Measurements from ENCODE around the gene HOXA9.
A peak's percentile ranks its signal among the peaks of the same experiment; 100 is the strongest.

The HOXA9 gene

DNA sequence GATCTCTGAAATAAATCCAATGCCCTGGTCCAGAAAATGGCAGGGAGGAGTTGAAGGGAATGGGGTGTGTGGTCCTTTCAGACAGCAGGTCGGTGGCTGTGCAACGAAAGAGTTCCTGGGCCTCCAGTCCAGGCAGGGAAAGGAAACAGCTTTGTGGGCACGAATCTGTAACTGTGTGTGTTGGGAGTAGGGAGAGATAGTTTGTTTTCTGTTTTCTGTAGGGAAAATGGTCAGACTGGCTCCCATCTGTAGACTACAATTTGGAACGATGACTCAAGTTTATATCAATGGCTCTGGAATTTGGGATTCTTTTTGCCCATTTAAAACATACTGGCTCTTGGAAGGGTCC is 2.6 kb upstream of the HOXA9 start:
- ChIA-PET POLR2A (interaction anchor here (1.4 to 11.2 kb wide), 8 partner anchors 11 to 1312 kb away, joined by 4 to 237 read pairs (median 18); partner anchors contain the start of genes CBX3, HOXA11, HOXA5 and HOXA7), CTCF (interaction anchor here (0.6 to 1.6 kb wide), 6 partner anchors 15 to 1312 kb away, joined by 3 to 5 read pairs (median 4); no protein-coding TSS in a partner anchor)
- TF ChIP-seq ZSCAN30 (tag by site-specific recombination; IDR thresholded peaks at IDR 0.05) (no peak), PRDM1 (tag by site-specific recombination; IDR thresholded peaks at IDR 0.05) (peak; percentile 81)
- peaks cover 20 to 46% of the 10 kb centered on the region in 2 experiments for H3K36me3 ChIP-seq (ENCODE audit: control insufficient read depth in 2 of 2, insufficient read depth in 1 of 2, low read length in 2 of 2)
- H3K27ac ChIP-seq (ENCODE audit: extremely low read depth, low read depth, low read length) = peak overlapping the region; percentile 100
- no peaks in the 10 kb centered on the region for H3K9me3 ChIP-seq (ENCODE audit: control insufficient read depth, insufficient read depth, low read depth, low read length)
- H3K4me3 ChIP-seq (ENCODE audit: low read depth, low read length) = peak overlapping the region; percentile 76
- peaks cover 7% of the 10 kb centered on the region; the same call in 1 of the 2 replicates for H3K4me1 ChIP-seq (ENCODE audit: control insufficient read depth, insufficient read depth, low read length)

DNA sequence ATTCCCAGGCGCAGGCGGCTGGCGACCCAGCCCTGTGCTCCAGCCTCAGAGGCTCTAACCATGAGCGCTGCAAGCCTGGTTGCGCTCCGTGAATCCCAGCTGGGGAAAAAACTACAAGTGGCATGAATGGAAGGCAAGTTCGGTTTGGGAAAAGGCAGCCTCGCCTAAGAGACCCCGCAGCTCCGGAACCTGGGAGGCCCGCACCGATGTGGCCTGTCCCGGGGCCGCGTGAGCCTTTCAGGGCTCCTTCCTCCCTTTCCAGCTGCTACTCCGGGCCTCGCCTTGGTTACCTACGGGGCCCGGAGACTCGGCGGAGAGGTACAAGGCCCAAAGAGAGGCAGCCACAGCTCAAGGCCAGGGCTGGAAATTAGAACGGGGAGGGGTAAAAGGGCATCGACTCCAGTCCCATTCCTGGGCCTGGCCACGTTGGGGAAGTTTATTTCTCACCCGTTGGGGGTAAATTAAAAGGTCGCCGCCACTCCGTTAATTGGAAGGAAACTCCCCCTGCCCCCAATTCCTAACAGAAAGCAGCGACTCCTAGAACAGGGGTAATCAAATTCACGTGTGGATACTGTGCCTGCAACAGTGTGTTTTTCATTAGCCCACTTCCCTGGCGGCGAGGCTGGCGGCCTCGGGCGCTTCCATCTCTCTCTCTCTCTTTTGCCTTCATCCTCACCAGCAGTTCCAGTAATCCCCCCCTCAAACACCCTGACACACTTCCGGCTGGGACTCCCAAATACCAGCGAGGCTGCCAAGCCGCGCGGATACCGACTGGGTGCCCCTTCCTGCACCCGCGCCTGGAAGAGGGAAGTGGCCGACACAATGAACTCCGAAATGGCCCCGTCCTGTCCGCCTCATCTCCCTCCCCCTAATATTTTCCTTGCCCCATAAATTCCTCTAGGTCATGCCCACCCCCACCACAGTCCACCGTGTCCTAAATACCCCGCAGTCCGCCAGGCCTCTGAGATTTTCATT is 1.5 kb upstream of the HOXA9 start:
- peaks cover 27 to 49% of the 10 kb centered on the region in 2 experiments for H3K36me3 ChIP-seq (ENCODE audit: control insufficient read depth in 2 of 2, insufficient read depth in 1 of 2, low read length in 2 of 2)
- H3K4me1 ChIP-seq (ENCODE audit: control insufficient read depth, insufficient read depth, low read length) = peaks cover 7% of the 10 kb centered on the region; the same call in 1 of the 2 replicates
- H3K9me3 ChIP-seq (ENCODE audit: control insufficient read depth, insufficient read depth, low read depth, low read length) = no peaks in the 10 kb centered on the region
- ChIA-PET CTCF (interaction anchor here (0.6 to 1.6 kb wide), 5 partner anchors 11 to 1311 kb away, joined by 3 to 5 read pairs (median 3); no protein-coding TSS in a partner anchor), POLR2A (interaction anchor here (0.5 to 2.5 kb wide), 11 partner anchors 8 to 1305 kb away, joined by 3 to 21 read pairs (median 6); partner anchors contain the start of genes HOXA11 and HOXA5)
- peak overlapping the region; percentile 100 for H3K27ac ChIP-seq (ENCODE audit: extremely low read depth, low read depth, low read length)
- H3K4me3 ChIP-seq (ENCODE audit: low read depth, low read length) = peak overlapping the region; percentile 76
- TF ChIP-seq ZNF623 (tag by site-specific recombination; IDR thresholded peaks at IDR 0.05) = no peak
- TF ChIP-seq ZNF341 (tag by site-specific recombination; IDR thresholded peaks at IDR 0.05; ENCODE audit: low read depth) = peak; percentile 98
- TF ChIP-seq ZNF555 (tag by site-specific recombination; conservative IDR thresholded peaks at IDR 0.05) = no peak; the same call in 1 of the 2 replicates
- no peak for TF ChIP-seq KLF9 (tag by site-specific recombination; IDR thresholded peaks at IDR 0.05; ENCODE audit: low read depth)
- TF ChIP-seq, protein P1, sequence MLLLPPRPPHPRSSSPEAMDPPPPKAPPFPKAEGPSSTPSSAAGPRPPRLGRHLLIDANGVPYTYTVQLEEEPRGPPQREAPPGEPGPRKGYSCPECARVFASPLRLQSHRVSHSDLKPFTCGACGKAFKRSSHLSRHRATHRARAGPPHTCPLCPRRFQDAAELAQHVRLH (tag by site-specific recombination; IDR thresholded peaks at IDR 0.05) = no peak
- TF ChIP-seq, protein P2, sequence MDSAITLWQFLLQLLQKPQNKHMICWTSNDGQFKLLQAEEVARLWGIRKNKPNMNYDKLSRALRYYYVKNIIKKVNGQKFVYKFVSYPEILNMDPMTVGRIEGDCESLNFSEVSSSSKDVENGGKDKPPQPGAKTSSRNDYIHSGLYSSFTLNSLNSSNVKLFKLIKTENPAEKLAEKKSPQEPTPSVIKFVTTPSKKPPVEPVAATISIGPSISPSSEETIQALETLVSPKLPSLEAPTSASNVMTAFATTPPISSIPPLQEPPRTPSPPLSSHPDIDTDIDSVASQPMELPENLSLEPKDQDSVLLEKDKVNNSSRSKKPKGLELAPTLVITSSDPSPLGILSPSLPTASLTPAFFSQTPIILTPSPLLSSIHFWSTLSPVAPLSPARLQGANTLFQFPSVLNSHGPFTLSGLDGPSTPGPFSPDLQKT (IDR thresholded peaks at IDR 0.05; ENCODE audit: borderline replicate concordance, low read depth, low read length) = no peak
- no peak for TF ChIP-seq ZFHX2 (tag by site-specific recombination; conservative IDR thresholded peaks at IDR 0.05)
- TF ChIP-seq ZNF585B (tag by site-specific recombination; IDR thresholded peaks at IDR 0.05) = no peak
- TF ChIP-seq YY1 (tag by site-specific recombination; IDR thresholded peaks at IDR 0.05) = no peak
- no peak for TF ChIP-seq ZNF274 (IDR thresholded peaks at IDR 0.05; ENCODE audit: low read length)
- TF ChIP-seq ZNF274 (tag by site-specific recombination; IDR thresholded peaks at IDR 0.05; ENCODE audit: borderline replicate concordance) = no peak
- peak; percentile 33; the same call in 1 of the 2 replicates for TF ChIP-seq BCL11A (tag by site-specific recombination; IDR thresholded peaks at IDR 0.05; ENCODE audit: low read depth)
- TF ChIP-seq ZFP3 (tag by site-specific recombination; IDR thresholded peaks at IDR 0.05; ENCODE audit: low read depth) = no peak
- TF ChIP-seq, protein P3, sequence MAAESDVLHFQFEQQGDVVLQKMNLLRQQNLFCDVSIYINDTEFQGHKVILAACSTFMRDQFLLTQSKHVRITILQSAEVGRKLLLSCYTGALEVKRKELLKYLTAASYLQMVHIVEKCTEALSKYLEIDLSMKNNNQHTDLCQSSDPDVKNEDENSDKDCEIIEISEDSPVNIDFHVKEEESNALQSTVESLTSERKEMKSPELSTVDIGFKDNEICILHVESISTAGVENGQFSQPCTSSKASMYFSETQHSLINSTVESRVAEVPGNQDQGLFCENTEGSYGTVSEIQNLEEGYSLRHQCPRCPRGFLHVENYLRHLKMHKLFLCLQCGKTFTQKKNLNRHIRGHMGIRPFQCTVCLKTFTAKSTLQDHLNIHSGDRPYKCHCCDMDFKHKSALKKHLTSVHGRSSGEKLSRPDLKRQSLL (tag by site-specific recombination; IDR thresholded peaks at IDR 0.05) = no peak
- TF ChIP-seq ZNF658 (tag by site-specific recombination; IDR thresholded peaks at IDR 0.05) = no peak
- TF ChIP-seq, protein P4, sequence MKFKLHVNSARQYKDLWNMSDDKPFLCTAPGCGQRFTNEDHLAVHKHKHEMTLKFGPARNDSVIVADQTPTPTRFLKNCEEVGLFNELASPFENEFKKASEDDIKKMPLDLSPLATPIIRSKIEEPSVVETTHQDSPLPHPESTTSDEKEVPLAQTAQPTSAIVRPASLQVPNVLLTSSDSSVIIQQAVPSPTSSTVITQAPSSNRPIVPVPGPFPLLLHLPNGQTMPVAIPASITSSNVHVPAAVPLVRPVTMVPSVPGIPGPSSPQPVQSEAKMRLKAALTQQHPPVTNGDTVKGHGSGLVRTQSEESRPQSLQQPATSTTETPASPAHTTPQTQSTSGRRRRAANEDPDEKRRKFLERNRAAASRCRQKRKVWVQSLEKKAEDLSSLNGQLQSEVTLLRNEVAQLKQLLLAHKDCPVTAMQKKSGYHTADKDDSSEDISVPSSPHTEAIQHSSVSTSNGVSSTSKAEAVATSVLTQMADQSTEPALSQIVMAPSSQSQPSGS (tag by site-specific recombination; IDR thresholded peaks at IDR 0.05; ENCODE audit: low read depth) = no peak
- TF ChIP-seq HOXD13 (CRISPR knock-in tag; IDR thresholded peaks at IDR 0.05; ENCODE audit: borderline replicate concordance) = no peak
- peak; percentile 48 for TF ChIP-seq GLIS2 (tag by site-specific recombination; IDR thresholded peaks at IDR 0.05)
- TF ChIP-seq, protein P5, sequence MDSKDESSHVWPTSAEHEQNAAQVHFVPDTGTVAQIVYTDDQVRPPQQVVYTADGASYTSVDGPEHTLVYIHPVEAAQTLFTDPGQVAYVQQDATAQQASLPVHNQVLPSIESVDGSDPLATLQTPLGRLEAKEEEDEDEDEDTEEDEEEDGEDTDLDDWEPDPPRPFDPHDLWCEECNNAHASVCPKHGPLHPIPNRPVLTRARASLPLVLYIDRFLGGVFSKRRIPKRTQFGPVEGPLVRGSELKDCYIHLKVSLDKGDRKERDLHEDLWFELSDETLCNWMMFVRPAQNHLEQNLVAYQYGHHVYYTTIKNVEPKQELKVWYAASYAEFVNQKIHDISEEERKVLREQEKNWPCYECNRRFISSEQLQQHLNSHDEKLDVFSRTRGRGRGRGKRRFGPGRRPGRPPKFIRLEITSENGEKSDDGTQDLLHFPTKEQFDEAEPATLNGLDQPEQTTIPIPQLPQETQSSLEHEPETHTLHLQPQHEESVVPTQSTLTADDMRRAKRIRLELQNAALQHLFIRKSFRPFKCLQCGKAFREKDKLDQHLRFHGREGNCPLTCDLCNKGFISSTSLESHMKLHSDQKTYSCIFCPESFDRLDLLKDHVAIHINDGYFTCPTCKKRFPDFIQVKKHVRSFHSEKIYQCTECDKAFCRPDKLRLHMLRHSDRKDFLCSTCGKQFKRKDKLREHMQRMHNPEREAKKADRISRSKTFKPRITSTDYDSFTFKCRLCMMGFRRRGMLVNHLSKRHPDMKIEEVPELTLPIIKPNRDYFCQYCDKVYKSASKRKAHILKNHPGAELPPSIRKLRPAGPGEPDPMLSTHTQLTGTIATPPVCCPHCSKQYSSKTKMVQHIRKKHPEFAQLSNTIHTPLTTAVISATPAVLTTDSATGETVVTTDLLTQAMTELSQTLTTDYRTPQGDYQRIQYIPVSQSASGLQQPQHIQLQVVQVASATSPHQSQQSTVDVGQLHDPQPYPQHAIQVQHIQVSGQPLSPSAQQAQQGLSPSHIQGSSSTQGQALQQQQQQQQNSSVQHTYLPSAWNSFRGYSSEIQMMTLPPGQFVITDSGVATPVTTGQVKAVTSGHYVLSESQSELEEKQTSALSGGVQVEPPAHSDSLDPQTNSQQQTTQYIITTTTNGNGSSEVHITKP (tag by site-specific recombination; IDR thresholded peaks at IDR 0.05) = peak; percentile 93
- TF ChIP-seq ZNF146 (tag by site-specific recombination; IDR thresholded peaks at IDR 0.05) = no peak
- TF ChIP-seq ZFP41 (tag by site-specific recombination; IDR thresholded peaks at IDR 0.05; ENCODE audit: borderline replicate concordance) = no peak
- TF ChIP-seq ZBTB17 (tag by site-specific recombination; IDR thresholded peaks at IDR 0.05) = no peak
- no peak for TF ChIP-seq ZNF837 (tag by site-specific recombination; IDR thresholded peaks at IDR 0.05)
- no peak for TF ChIP-seq SETDB1 (IDR thresholded peaks at IDR 0.05; ENCODE audit: insufficient read length, low read length)
